GM18951 (cell line): ENCODE data around the gene LRRC8E.

Source experiments
- POLR2A ChIP-seq: IDR thresholded peaks from 4 replicates; pipeline ENCODE4 v1.6.1; 2011; ENCODE audit warnings: mild to moderate bottlenecking; ENCODE audit not compliant: insufficient read length, insufficient read depth; ENCODE audit errors: extremely low read depth
- in situ Hi-C: fragments of 300-500 bp; cut with MboI; formaldehyde crosslinking; loops from one replicate; pipeline ENCODE4 v1.12.0; 2022; ENCODE audit warnings: low sequenced_read_pairs, mixed read lengths, inconsistent platforms; ENCODE audit not compliant: unreplicated experiment

LRRC8E gene

DNA sequence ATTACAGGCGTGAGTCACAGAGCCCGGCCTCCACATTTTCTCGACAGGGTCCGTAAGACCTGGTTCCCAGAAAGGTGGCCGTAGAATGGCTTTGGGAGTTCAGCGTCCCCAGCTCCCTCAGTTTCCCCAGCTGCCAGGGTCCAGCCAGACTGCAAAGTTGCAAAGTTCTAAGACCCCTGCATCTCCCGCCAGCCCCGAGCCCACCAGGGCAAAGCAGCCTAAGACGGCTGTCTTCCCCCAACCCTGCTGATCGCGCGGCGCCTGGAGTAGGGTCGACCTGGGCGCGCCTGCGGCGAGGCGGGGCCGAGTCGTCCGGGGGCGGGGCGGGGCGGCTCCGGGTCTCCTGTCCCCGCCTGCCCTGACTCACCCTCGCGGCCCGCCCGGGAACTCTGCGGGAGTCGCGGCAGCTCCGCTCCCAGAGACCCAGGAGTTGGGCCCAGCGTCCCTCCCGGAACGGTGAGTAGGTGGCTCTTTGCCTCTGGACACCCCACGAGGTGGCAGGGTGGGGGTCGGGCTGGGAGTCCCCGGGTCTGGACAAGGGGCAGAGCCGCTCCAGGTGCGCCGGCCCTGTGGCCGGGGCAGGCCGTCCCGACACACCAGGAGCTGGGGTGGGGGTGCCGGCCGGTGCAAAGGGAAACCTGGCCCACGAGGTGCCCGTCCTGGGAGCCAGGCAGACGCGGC lies at the start of gene LRRC8E:
LRRC8E (plus strand) TSS at position 366 of the 681 bp plus-strand sequence. CDS start 7,094 bp downstream, outside the sequence.
- TF ChIP-seq POLR2A = no peak
- in situ Hi-C loops = no loop called here

DNA sequence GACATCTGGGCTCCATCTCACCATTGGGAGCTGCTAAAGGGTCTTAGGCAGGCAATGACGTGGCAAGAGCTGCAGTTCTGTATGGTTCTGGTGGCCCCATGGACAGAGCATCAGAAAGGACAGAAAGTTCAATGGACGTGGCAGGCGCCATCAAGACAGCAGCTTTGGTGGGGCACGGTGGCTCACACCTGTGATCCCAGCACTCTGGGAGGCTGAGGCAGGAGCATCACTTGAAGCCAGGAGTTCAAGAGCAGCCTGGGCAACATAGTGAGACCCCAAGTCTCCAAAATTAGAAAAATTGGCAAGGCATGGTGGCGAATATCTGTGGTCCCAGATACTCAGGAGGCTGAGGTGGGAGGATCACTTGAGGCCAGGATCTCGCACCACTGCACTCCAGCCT lies 48.8 kb upstream of the LRRC8E start:
- in situ Hi-C loops = no loop called here
- TF ChIP-seq POLR2A = no peak

DNA sequence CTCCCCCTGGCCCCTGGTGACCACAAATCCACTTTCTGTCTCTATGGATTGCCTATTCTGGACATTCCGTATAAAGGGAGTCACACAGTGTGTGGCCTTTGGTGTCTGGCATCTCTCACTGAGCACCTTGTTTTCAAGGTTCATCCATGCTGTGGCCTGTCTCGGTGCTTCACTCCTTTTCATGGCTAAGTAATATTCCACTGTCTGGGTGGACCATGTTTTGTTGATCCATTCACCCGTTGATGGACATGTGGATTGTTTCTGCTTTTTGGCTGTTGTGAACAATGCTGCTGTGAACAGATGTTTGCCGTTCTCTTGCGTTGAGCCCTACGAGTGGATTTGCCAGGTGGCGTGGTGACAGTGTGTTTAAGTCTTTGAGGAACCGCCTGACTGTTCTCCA lies 47.7 kb upstream of the LRRC8E start:
- TF ChIP-seq POLR2A = no peak
- in situ Hi-C loops = no loop called here

DNA sequence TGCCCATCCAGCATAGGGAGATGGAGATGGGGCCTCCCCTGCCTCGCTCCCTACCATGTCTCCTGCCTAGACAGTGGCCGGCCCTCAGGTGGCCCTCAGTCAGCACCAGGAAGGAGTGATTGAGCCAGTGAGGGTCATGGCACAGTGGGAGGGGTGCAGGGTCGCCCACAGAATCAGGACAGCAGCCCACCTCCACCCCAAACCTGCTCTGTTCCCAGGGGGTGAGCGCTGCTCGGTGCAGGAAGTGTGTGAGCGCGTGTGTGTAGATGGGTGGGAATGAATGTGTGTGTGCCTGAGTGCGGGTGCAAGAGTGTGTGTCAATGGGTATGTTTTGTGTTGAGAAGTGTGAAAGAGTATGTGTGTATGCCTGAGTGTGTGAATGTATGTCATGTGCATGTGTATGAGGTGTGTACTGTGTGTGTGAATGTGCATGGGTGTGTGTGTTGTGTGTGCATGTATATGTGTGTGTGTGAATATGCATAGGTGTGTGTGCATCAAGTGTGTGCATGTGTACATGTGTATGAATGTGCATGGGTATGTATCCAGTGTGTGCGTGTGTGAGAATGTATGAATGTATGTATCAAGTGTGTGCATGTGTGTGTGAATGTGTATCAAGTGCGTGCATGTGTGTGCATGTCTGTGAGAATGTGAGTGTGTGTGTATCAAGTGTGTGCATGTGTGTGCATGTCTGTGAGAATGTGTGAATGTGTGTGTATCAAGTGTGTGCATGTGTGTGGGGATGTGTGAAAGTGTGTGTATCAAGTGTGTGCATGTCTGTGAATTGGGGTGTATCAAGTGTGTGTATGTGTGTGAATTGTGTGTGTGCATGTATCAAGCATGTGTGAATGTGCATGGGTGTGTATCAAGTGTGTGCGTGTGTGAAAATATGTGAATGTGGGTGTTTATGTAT lies 46.3 kb upstream of the LRRC8E start:
- in situ Hi-C loops = no loop called here
- no peak for TF ChIP-seq POLR2A

DNA sequence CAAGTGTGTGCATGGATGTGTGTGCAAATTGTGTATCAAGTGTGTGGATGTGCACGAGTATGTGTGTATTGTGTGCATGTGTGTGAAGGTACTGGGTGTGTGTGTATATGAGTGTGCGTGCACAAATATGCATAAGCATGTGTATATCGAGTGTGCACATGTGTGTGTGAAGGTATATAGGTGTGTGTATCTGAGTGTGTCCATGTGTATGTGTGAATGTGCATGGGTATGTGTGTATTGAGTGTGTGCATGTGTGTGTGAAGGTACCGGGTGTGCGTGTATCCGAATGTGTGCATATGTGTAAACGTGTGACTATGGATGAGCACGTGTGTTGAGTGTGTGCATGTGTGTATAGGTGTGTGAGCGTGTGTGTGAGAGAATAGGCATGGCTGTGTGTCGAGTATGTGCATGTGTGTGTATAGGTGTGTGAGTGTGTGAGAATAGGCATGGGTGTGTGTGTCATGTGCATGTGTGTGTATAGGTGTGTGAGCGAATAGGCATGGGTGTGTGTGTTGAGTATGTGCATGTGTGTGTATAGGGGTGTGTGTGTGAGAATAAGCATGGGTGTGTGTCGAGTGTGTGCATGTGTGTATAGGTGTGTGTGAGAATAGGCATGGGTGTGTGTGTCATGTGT lies 45.5 kb upstream of the LRRC8E start:
- no peak for TF ChIP-seq POLR2A
- in situ Hi-C loops = no loop called here

DNA sequence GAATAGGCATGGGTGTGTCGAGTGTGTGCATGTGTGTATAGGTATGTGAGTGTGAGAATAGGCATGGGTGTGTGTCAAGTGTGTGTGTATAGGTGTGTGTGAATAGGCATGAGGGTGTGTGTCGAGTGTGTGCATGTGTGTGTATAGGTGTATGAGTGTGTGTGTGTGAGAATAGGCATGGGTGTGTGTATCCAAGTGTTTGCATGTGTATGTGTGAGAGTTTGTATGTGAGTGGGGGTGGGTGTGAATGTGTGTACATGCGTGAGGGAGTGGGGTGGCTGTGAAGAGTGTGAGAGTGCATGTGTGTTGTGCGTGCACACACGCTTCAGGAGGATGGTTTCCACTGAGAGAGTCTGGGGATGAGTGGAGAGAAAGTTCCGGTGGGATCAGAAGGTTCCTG lies 44.8 kb upstream of the LRRC8E start:
- in situ Hi-C loops = no loop called here
- no peak for TF ChIP-seq POLR2A

DNA sequence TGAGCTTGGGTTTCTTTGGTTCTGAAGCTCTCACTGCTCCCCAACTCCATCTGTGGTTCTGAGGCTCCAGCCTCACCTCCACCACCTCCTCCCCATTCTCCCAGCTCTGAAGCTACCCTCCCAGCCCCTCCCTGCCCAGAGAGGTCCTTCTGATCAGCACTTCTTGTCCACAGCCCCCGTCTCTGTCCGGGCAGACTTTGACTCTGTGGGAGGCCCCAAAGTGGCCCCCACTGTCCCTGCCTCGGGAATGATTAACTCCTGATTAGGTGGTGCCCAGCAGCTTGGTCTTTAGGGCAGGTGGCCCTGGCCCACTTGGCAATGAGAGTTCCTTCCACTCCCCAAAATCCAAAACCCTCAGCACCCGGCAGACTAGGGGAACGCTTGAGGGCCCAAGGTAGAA lies 43.9 kb upstream of the LRRC8E start:
- no peak for TF ChIP-seq POLR2A
- in situ Hi-C loops = no loop called here

DNA sequence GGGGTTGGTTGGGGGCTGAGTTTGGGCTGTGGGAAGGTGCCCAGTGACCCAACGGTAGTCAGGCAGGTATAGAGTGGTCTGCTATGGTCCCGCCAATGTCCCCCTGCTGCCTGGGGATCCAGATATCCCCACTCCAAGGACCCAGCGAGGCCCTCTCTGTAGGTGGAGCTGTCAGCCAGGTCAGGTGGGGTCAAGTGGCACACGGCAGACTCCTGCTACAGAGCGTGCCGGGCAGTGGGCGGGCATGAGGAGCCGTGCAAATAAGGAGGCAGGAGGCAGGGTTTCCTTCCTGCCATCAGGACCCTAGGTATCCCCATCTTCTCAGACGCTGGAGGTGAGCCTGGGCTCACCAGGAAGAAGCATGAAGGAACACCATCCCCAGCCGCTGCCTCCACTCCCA lies 43.4 kb upstream of the LRRC8E start:
- no peak for TF ChIP-seq POLR2A

DNA sequence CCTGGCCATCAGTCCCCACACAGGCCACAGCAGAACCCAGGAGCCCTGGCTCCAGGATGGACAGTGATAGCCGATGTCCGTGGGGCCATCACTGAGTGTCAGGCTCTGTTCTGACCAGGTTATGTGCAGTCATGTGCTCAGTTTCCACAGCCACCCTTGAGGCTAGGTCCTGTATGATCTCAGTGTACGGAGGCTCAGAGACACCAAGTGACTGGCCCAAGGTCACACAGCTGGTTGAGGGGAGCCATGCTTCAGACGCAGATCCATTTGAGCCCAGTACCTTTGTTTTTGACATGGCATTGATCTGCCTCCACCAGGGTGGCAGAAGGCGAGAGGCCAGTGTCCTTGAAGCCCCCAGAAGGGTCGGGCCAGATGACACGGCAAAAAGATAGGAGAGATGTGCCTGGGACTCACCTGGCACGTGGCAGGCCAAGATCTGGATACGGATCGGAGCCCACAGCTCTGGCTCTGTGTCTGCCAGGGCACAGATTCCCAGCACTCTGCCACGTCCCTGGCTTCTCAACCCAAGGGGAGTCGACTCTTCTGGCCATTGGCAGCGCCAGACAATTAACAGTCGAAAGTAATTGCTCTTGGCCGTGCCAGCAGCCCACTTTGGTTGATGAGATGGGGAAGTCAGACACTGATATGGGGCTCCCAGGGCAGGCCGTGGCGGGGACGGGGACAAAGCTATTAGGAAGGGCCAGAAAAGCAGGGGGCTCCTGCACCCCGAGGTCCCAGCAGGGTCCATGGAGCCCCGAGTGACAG lies 42.7 kb upstream of the LRRC8E start:
- TF ChIP-seq POLR2A = no peak
- in situ Hi-C loops = no loop called here

More for the DNA sequence above, 43.4 kb upstream of the LRRC8E start:
- in situ Hi-C loops = no loop called here

DNA sequence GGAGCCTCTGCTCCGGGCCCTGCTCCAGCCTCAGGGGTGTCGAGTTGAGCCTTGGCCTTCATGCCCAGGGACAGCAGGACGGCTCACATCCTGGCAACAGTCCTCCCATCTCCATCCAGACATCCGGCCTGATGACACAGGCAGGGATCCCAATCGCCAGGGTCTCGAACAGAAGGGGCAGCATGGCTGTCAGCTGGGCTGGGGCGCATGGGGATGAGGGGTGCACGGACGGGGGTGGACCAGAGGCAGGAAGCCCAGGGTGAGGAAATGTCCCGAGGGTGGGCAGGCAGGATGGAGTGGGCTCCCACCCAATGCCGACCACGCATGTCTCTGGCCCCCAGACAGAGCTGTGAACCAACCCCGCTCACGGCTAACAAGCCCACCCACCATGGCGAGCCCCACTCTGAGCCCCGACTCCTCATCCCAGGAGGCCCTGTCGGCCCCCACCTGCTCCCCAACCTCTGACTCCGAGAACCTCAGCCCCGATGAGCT lies 42.1 kb upstream of the LRRC8E start:
- in situ Hi-C loops = no loop called here
- TF ChIP-seq POLR2A = no peak

DNA sequence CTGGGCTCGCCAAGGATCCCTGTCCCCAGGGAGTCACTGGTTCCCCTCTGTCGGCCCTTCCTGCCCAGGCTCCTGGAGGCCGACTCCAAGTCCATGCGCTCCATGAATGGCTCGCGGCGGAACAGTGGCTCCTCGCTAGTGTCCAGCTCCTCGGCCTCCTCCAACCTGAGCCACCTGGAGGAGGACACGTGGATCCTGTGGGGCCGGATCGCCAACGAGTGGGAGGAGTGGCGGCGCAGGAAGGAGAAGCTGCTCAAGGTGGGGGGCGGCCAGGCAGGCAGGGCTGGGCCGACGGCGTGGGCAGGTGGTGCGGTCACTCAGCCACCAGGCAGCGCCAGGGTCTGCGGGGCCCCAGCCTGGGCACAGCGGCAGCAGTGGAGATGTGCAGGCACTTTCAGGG lies 40.6 kb upstream of the LRRC8E start:
- no peak for TF ChIP-seq POLR2A
- in situ Hi-C loops = no loop called here

DNA sequence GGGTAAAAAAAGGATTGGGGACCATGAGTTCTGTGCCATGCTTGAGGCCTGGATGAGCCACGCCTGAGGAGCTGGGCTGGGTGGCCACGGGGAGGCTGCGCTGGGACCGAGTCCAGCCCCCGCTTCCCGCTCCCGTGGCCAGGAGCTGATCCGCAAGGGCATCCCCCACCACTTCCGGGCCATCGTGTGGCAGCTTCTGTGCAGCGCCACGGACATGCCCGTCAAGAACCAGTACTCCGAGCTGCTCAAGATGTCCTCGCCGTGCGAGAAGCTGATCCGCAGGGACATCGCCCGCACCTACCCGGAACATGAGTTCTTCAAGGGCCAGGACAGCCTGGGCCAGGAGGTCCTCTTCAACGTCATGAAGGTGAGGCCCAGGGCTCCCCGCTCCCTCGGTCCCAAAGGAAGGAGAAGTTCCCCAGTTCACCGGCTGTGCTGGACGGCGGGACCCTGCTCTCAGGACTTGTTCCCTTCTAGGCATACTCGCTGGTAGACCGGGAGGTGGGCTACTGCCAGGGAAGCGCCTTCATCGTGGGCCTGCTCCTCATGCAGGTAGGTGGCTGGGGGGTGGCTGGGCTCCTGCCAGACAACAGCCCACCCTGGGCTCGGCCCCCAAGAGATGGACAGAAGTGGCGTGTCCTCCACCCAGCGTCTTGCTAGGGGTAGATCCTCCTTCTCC lies 39.4 kb upstream of the LRRC8E start:
- no peak for TF ChIP-seq POLR2A
- in situ Hi-C loops = no loop called here
